ENCODE results near the gene SMAD6. TPM values are rescaled to one million over a fixed set of nuclear protein-coding genes. Genes with fewer than 3 reads are reported as not detected.
A peak's percentile ranks its signal among the peaks of the same experiment; 100 is the strongest.

SMAD6 gene
- total RNA-seq, 1 experiment from 2014 or later: 19.9 TPM

- Histone ChIP-seq H3F3A (ENCODE audit: low read length, unreplicated experiment) (no peaks in the 10 kb centered on the region), H3K9me2 (replicated peaks; ENCODE audit: low read length) (no peaks in the 10 kb centered on the region), H3K4me2 (ENCODE audit: low read length) (peak overlapping the region; percentile 39; the same call in 1 of the 2 replicates), H3K4me1 (ENCODE audit: insufficient read depth, low read length) (peaks cover 10% of the 10 kb centered on the region), H3K36me3 (ENCODE audit: low read depth, low read length) (no peaks in the 10 kb centered on the region), H3K79me2 (ENCODE audit: low read length) (no peaks in the 10 kb centered on the region), H3K9ac (ENCODE audit: low read length) (no peak overlapping the region), H3K27me3 (ENCODE audit: low read length) (no peaks in the 10 kb centered on the region), H2AFZ (ENCODE audit: low read length) (no peak overlapping the region), H3K27ac (ENCODE audit: low read length) (0 out of 2 replicates have a peak overlapping the region, but pooled peaks have one; percentile 19), H3K9me3 (ENCODE audit: low read length) (no peaks in the 10 kb centered on the region), H3K4me3 (ENCODE audit: low read length) (no peak overlapping the region), H4K20me1 (ENCODE audit: low read length) (no peaks in the 10 kb centered on the region)
- ChIA-PET CTCF (no interaction called here), POLR2A (ENCODE audit: unreplicated experiment) (no interaction called here)
- peak; percentile 73 for DNase-seq
- intact Hi-C loops (cut with micrococcal nuclease): no loop called here
- ATAC-seq: peak; percentile 69
- BruUV-seq (replicated peaks): no TSS peak
- TF ChIP-seq EZH2phosphoT487 (IDR thresholded peaks at IDR 0.05; ENCODE audit: borderline replicate concordance, low read length) (no peak), CTCF (conservative IDR thresholded peaks at IDR 0.05; ENCODE audit: low read depth, low read length) (no peak), EZH2 (IDR thresholded peaks at IDR 0.05; ENCODE audit: low read length, unreplicated experiment) (no peak)
Measured at GRCh38 chr15:66655997-66656396, 46.0 kb upstream of the SMAD6 start.

- Histone ChIP-seq H3K9me3 (ENCODE audit: low read length) (no peaks in the 10 kb centered on the region), H3K4me2 (ENCODE audit: low read length) (no peak overlapping the region), H2AFZ (ENCODE audit: low read length) (no peak overlapping the region), H3K9ac (ENCODE audit: low read length) (no peak overlapping the region), H4K20me1 (ENCODE audit: low read length) (no peaks in the 10 kb centered on the region), H3K4me1 (ENCODE audit: insufficient read depth, low read length) (peaks cover 10% of the 10 kb centered on the region), H3K36me3 (ENCODE audit: low read depth, low read length) (no peaks in the 10 kb centered on the region), H3K9me2 (replicated peaks; ENCODE audit: low read length) (no peaks in the 10 kb centered on the region), H3K4me3 (ENCODE audit: low read length) (no peak overlapping the region), H3K79me2 (ENCODE audit: low read length) (no peaks in the 10 kb centered on the region), H3K27ac (ENCODE audit: low read length) (no peak overlapping the region), H3F3A (ENCODE audit: low read length, unreplicated experiment) (no peaks in the 10 kb centered on the region), H3K27me3 (ENCODE audit: low read length) (no peaks in the 10 kb centered on the region)
- ChIA-PET CTCF (no interaction called here), POLR2A (ENCODE audit: unreplicated experiment) (no interaction called here)
- DNase-seq (no peak), ATAC-seq (no peak)
- no TSS peak for BruUV-seq (replicated peaks)
- no peak for TF ChIP-seq EZH2phosphoT487 (IDR thresholded peaks at IDR 0.05; ENCODE audit: borderline replicate concordance, low read length)
- no peak for TF ChIP-seq EZH2 (IDR thresholded peaks at IDR 0.05; ENCODE audit: low read length, unreplicated experiment)
- TF ChIP-seq CTCF (conservative IDR thresholded peaks at IDR 0.05; ENCODE audit: low read depth, low read length): no peak
- intact Hi-C loops (cut with micrococcal nuclease): no loop called here
Measured at GRCh38 chr15:66657185-66658020, 44.6 kb upstream of the SMAD6 start.

GRCh38 chr15:66658044-66658443 lies 44.0 kb upstream of the SMAD6 start:
- H3K4me1 ChIP-seq (ENCODE audit: insufficient read depth, low read length): peaks cover 10% of the 10 kb centered on the region
- no peaks in the 10 kb centered on the region for H3K36me3 ChIP-seq (ENCODE audit: low read depth, low read length)
- no peaks in the 10 kb centered on the region for H3K9me2 ChIP-seq (replicated peaks; ENCODE audit: low read length)
- no peak overlapping the region for H3K4me3 ChIP-seq (ENCODE audit: low read length)
- no peaks in the 10 kb centered on the region for H3K9me3 ChIP-seq (ENCODE audit: low read length)
- no peak overlapping the region for H2AFZ ChIP-seq (ENCODE audit: low read length)
- H3K9ac ChIP-seq (ENCODE audit: low read length): no peak overlapping the region
- no TSS peak for BruUV-seq (replicated peaks)
- TF ChIP-seq EZH2phosphoT487 (IDR thresholded peaks at IDR 0.05; ENCODE audit: borderline replicate concordance, low read length): no peak
- no peak for TF ChIP-seq CTCF (conservative IDR thresholded peaks at IDR 0.05; ENCODE audit: low read depth, low read length)
- no peak for TF ChIP-seq EZH2 (IDR thresholded peaks at IDR 0.05; ENCODE audit: low read length, unreplicated experiment)
- H3K4me2 ChIP-seq (ENCODE audit: low read length): no peak overlapping the region
- ATAC-seq (no peak), DNase-seq (no peak)
- H3F3A ChIP-seq (ENCODE audit: low read length, unreplicated experiment): no peaks in the 10 kb centered on the region
- no peaks in the 10 kb centered on the region for H4K20me1 ChIP-seq (ENCODE audit: low read length)
- H3K27ac ChIP-seq (ENCODE audit: low read length): no peak overlapping the region
- ChIA-PET POLR2A (ENCODE audit: unreplicated experiment) (no interaction called here), CTCF (no interaction called here)
- H3K79me2 ChIP-seq (ENCODE audit: low read length): no peaks in the 10 kb centered on the region
- no peaks in the 10 kb centered on the region for H3K27me3 ChIP-seq (ENCODE audit: low read length)
- intact Hi-C loops (cut with micrococcal nuclease): no loop called here
